T1000 (cell line): ENCODE results near the gene ASB3.
"Not testable (repeated sequence)": the region's sequence is repeated elsewhere in the genome, so short reads cannot be mapped to it uniquely, and the experiment has no call there.

ENCODE experiments used
- DNase-seq: peaks from one replicate; lab custom pipeline; 2025; ENCODE audit warnings: mixed read lengths; lab: John Stamatoyannopoulos, UW

Gene ASB3

GRCh38 chr2:53739032-53739431 lies 47.7 kb downstream of the ASB3 start:
- no peak for DNase-seq

GRCh38 chr2:53737091-53737490 lies 49.7 kb downstream of the ASB3 start:
- no peak for DNase-seq

GRCh38 chr2:53729143-53729762 lies 57.5 kb downstream of the ASB3 start:
- no peak for DNase-seq

GRCh38 chr2:53727921-53728320 lies 58.8 kb downstream of the ASB3 start:
- DNase-seq: no peak

GRCh38 chr2:53725662-53726061 lies 61.1 kb downstream of the ASB3 start:
- no peak for DNase-seq

- no peak for DNase-seq
Measured at GRCh38 chr2:53724536-53724935, 62.2 kb downstream of the ASB3 start.

- DNase-seq: not testable (repeated sequence)
Measured at GRCh38 chr2:53720944-53721343, 65.8 kb downstream of the ASB3 start.

- DNase-seq: no peak
Measured at GRCh38 chr2:53715568-53715967, 71.2 kb downstream of the ASB3 start.

GRCh38 chr2:53711271-53711780 lies 75.4 kb downstream of the ASB3 start:
- no peak for DNase-seq

- no peak for DNase-seq
Measured at GRCh38 chr2:53708988-53709387, 77.8 kb downstream of the ASB3 start.

- no peak for DNase-seq
Measured at GRCh38 chr2:53701221-53701620, 85.5 kb downstream of the ASB3 start.

- no peak for DNase-seq
Measured at GRCh38 chr2:53697686-53698085, 89.1 kb downstream of the ASB3 start.

GRCh38 chr2:53697092-53697491 lies 89.7 kb downstream of the ASB3 start:
- DNase-seq: no peak

GRCh38 chr2:53695575-53695974 lies 91.2 kb downstream of the ASB3 start:
- DNase-seq: no peak

- DNase-seq: no peak
Measured at GRCh38 chr2:53694096-53694771, 92.5 kb downstream of the ASB3 start.

GRCh38 chr2:53690876-53691275 lies 95.9 kb downstream of the ASB3 start:
- DNase-seq: no peak

GRCh38 chr2:53672881-53673522 lies 113.8 kb downstream of the ASB3 start:
- no peak for DNase-seq

GRCh38 chr2:53670331-53670730 lies 116.4 kb downstream of the ASB3 start:
- no peak for DNase-seq

GRCh38 chr2:53668624-53669026 lies 118.1 kb downstream of the ASB3 start:
- DNase-seq: no peak

GRCh38 chr2:53667130-53667529 lies 119.6 kb downstream of the ASB3 start:
- not testable (repeated sequence) for DNase-seq

GRCh38 chr2:53660886-53661285 lies 125.9 kb downstream of the ASB3 start:
- no peak for DNase-seq

GRCh38 chr2:53658474-53658873 lies 128.3 kb downstream of the ASB3 start:
- not testable (repeated sequence) for DNase-seq

- DNase-seq: no peak
Measured at GRCh38 chr2:53655256-53655655, 131.5 kb downstream of the ASB3 start.
